Measurements from ENCODE around the gene SLC2A1.

The SLC2A1 gene

GRCh38 chr1:42940851-42941639 lies 17.6 kb downstream of the SLC2A1 start:
- no peak for DNase-seq

GRCh38 chr1:42938645-42939615 lies 19.7 kb downstream of the SLC2A1 start:
- DNase-seq = no peak

- no peak for DNase-seq
Measured at GRCh38 chr1:42937836-42938644, 20.6 kb downstream of the SLC2A1 start.

- DNase-seq = peak; percentile 72
Measured at GRCh38 chr1:42937141-42937696, 21.4 kb downstream of the SLC2A1 start.

- DNase-seq = peak; percentile 96
Measured at GRCh38 chr1:42936309-42937078, 22.2 kb downstream of the SLC2A1 start.

- no peak for DNase-seq
Measured at GRCh38 chr1:42935971-42936308, 22.7 kb downstream of the SLC2A1 start.

GRCh38 chr1:42935313-42935895 lies 23.3 kb downstream of the SLC2A1 start:
- peak; percentile 36 for DNase-seq

GRCh38 chr1:42934541-42935312 lies 23.9 kb downstream of the SLC2A1 start:
- DNase-seq = no peak

GRCh38 chr1:42933610-42934491 lies 24.8 kb downstream of the SLC2A1 start:
- DNase-seq = no peak

GRCh38 chr1:42933060-42933586 lies 25.5 kb downstream of the SLC2A1 start:
- no peak for DNase-seq

GRCh38 chr1:42932442-42932941 lies 26.2 kb downstream of the SLC2A1 start:
- no peak for DNase-seq

GRCh38 chr1:42931911-42932422 lies 26.7 kb downstream of the SLC2A1 start:
- DNase-seq = peak; percentile 92

- peak; percentile 87 for DNase-seq
Measured at GRCh38 chr1:42931108-42931539, 27.5 kb downstream of the SLC2A1 start.

GRCh38 chr1:42930178-42931107 lies 28.2 kb downstream of the SLC2A1 start:
- DNase-seq = no peak

- no peak for DNase-seq
Measured at GRCh38 chr1:42929434-42930177, 29.1 kb downstream of the SLC2A1 start.

GRCh38 chr1:42928859-42929258 lies 29.8 kb downstream of the SLC2A1 start:
- DNase-seq = no peak
